Activated naive CD4-positive, alpha-beta T cell treated with anti-CD3 and anti-CD28 coated beads for 36 hours (primary cell): ENCODE measurements around the gene CDKN2AIPNL. TPM values are rescaled to one million over a fixed set of nuclear protein-coding genes. Genes with fewer than 3 reads are reported as not detected.
"Not testable (repeated sequence)": the region's sequence is repeated elsewhere in the genome, so short reads cannot be mapped to it uniquely, and the experiment has no call there.

Experiments
- CTCF ChIA-PET: fragments of 350-600 bp; sonication (Branson Sonifier 250); formaldehyde crosslinking; loops from one replicate; lab custom pipeline; 2021; ENCODE audit warnings: antibody characterized with exemption; lab: Charles Lee
- DNase-seq: peaks from one replicate; pipeline ENCODE4 v3.0.0-alpha.2; 2020
- H3K27ac Mint-ChIP-seq: one replicate; pipeline ENCODE4 v1.8.0; 2021; ENCODE audit warnings: mild to moderate bottlenecking, mixed read lengths
- H3K27me3 Mint-ChIP-seq: one replicate; pipeline ENCODE4 v1.8.0; 2021; ENCODE audit warnings: low read depth, mixed read lengths
- H3K36me3 Mint-ChIP-seq: one replicate; pipeline ENCODE4 v1.8.0; 2021; ENCODE audit warnings: low read depth, mixed read lengths
- H3K4me1 Mint-ChIP-seq: one replicate; pipeline ENCODE4 v1.8.0; 2021; ENCODE audit warnings: low read depth, mixed read lengths
- H3K4me3 Mint-ChIP-seq: one replicate; pipeline ENCODE4 v1.8.0; 2021; ENCODE audit warnings: mild to moderate bottlenecking, moderate library complexity, mixed read lengths
- H3K9me3 Mint-ChIP-seq: one replicate; pipeline ENCODE4 v1.8.0; 2021; ENCODE audit warnings: mixed read lengths
- intact Hi-C: fragments of 100-400 bp; cut with micrococcal nuclease; formaldehyde crosslinking; loops from one replicate; pipeline ENCODE4 v1.15.1; 2023
- total RNA-seq, 2 experiments: library from RNA; stranded (reverse); gene quantifications; one replicate each; pipeline ENCODE4 v1.2.3, GENCODE V29; 2021

The CDKN2AIPNL gene
- total RNA-seq, 2 experiments from 2014 or later = 31.1 to 31.5 TPM

DNA sequence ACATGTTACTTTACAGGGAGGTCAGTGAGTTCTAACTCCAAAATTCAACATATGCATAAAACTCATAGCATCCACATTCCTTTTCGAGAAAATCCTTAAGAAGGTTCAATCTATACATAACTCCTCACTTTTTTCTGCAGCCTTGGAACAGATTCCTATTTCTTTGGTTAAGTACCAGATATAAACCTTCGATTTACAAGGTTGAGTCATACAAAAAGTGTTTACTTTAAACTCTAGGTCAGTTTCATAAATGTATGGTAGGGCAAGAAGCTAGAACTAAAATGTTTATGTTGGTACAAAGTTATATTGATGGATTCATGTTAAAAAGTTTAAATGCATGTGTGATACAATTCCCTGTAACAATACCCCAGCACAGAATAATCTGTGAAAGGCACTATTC is 19.4 kb downstream of the CDKN2AIPNL start:
- intact Hi-C loops = no loop called here
- H3K9me3 Mint-ChIP-seq = no peaks in the 10 kb centered on the region
- CTCF ChIA-PET = interaction anchor here (0.6 to 1.3 kb wide), 4 partner anchors 11 to 89 kb away, joined by 3 to 5 read pairs (median 4); no protein-coding TSS in a partner anchor
- H3K4me1 Mint-ChIP-seq = no peaks in the 10 kb centered on the region
- no peaks in the 10 kb centered on the region for H3K27me3 Mint-ChIP-seq
- H3K27ac Mint-ChIP-seq = no peak overlapping the region
- H3K4me3 Mint-ChIP-seq = no peak overlapping the region
- no peak for DNase-seq
- H3K36me3 Mint-ChIP-seq = peaks cover 33% of the 10 kb centered on the region

DNA sequence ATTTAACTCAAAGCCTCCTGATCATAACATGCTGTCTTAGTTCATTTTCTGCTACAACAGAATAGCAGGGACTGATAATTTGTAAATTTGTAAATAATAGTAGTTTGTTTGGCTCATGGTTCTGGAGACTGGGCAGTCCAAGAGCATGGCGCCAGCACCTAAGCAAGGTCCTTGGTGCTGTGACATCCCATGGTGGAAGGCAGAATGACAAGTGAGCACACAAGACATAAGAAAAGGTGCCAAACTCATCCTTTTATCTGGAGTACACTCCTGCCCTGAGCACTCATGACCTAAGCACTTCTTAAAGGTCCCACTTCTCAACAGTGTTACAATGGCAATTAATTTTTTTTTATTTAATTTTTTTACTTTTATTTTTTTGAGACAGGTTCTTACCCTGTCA is 24.2 kb downstream of the CDKN2AIPNL start:
- CTCF ChIA-PET = no interaction called here
- peaks cover 19% of the 10 kb centered on the region for H3K4me1 Mint-ChIP-seq
- H3K36me3 Mint-ChIP-seq = peaks cover 41% of the 10 kb centered on the region
- intact Hi-C loops = no loop called here
- no peaks in the 10 kb centered on the region for H3K9me3 Mint-ChIP-seq
- no peaks in the 10 kb centered on the region for H3K27me3 Mint-ChIP-seq
- no peak overlapping the region for H3K4me3 Mint-ChIP-seq
- DNase-seq = no peak
- H3K27ac Mint-ChIP-seq = no peak overlapping the region

GRCh38 chr5:134383980-134384697 is 27.5 kb downstream of the CDKN2AIPNL start:
- no peaks in the 10 kb centered on the region for H3K9me3 Mint-ChIP-seq
- H3K4me3 Mint-ChIP-seq = peak overlapping the region; percentile 28
- peaks cover 34% of the 10 kb centered on the region for H3K4me1 Mint-ChIP-seq
- DNase-seq = no peak
- intact Hi-C loops = loop anchor here (1.0 kb wide), 1 partner anchor 13 kb away; the partner anchor contains the start of gene UBE2B
- H3K27me3 Mint-ChIP-seq = no peaks in the 10 kb centered on the region
- peak overlapping the region; percentile 88 for H3K27ac Mint-ChIP-seq
- CTCF ChIA-PET = interaction anchor here (0.6 to 2.0 kb wide), 8 partner anchors 12 to 208 kb away, joined by 3 to 9 read pairs (median 4); partner anchors contain the start of genes CDKL3, CDKN2AIPNL and UBE2B
- peaks cover 40% of the 10 kb centered on the region for H3K36me3 Mint-ChIP-seq

- H3K4me3 Mint-ChIP-seq, H3K9me3 Mint-ChIP-seq, H3K27ac Mint-ChIP-seq, intact Hi-C loops, H3K27me3 Mint-ChIP-seq, DNase-seq: not testable (repeated sequence)
- Mint-ChIP-seq H3K36me3 (peaks cover 38% of the 10 kb centered on the region), H3K4me1 (peaks cover 50% of the 10 kb centered on the region)
- CTCF ChIA-PET = interaction anchor here (0.8 to 1.2 kb wide), 2 partner anchors 10 to 92 kb away, joined by 3 read pairs; no protein-coding TSS in a partner anchor
Observed at GRCh38 chr5:134382204-134382603, 29.5 kb downstream of the CDKN2AIPNL start.

GRCh38 chr5:134380346-134380745 is 31.3 kb downstream of the CDKN2AIPNL start:
- H3K9me3 Mint-ChIP-seq = no peaks in the 10 kb centered on the region
- peaks cover 58% of the 10 kb centered on the region for H3K4me1 Mint-ChIP-seq
- peak overlapping the region; percentile 24 for H3K4me3 Mint-ChIP-seq
- no peak for DNase-seq
- H3K36me3 Mint-ChIP-seq = peaks cover 39% of the 10 kb centered on the region
- intact Hi-C loops = no loop called here
- CTCF ChIA-PET = no interaction called here
- H3K27me3 Mint-ChIP-seq = no peaks in the 10 kb centered on the region
- peak overlapping the region; percentile 51 for H3K27ac Mint-ChIP-seq

- CTCF ChIA-PET = interaction anchor here (0.6 to 1.4 kb wide), 2 partner anchors 204 to 302 kb away, joined by 4 to 5 read pairs; no protein-coding TSS in a partner anchor
- Mint-ChIP-seq H3K4me1 (peaks cover 63% of the 10 kb centered on the region), H3K9me3 (no peaks in the 10 kb centered on the region), H3K27me3 (no peaks in the 10 kb centered on the region), H3K27ac (peak overlapping the region; percentile 41), H3K36me3 (peaks cover 33% of the 10 kb centered on the region), H3K4me3 (no peak overlapping the region)
- intact Hi-C loops = loop anchor here (5.0 to 10.0 kb wide), 3 partner anchors 258 to 471 kb away; partner anchors contain the start of genes C5orf24 and SAR1B
- DNase-seq = peak; percentile 46
Observed at GRCh38 chr5:134374232-134374631, 37.4 kb downstream of the CDKN2AIPNL start.

DNA sequence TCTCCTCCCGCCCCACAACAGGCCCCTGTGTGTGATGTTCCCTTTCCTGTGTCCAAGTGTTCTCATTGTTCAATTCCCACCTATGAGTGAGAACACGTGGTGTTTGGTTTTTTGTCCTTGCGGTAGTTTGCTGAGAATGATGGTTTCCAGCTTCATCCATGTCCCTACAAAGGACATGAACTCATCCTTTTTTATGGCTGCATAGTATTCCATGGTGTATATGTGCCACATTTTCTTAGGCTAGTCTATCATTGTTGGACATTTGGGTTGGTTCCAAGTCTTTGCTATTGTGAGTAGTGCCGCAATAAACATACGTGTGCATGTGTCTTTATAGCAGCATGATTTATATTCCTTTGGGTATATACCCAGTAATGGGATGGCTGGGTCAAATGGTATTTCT is 38.0 kb downstream of the CDKN2AIPNL start:
- H3K9me3 Mint-ChIP-seq, DNase-seq, H3K27me3 Mint-ChIP-seq, CTCF ChIA-PET, H3K27ac Mint-ChIP-seq: not testable (repeated sequence)
- H3K36me3 Mint-ChIP-seq = peaks cover 28% of the 10 kb centered on the region
- peaks cover 57% of the 10 kb centered on the region for H3K4me1 Mint-ChIP-seq
- intact Hi-C loops = loop anchor here (5.0 to 10.0 kb wide), 3 partner anchors 259 to 471 kb away; partner anchors contain the start of genes C5orf24 and SAR1B
- peak overlapping the region; percentile 60 for H3K4me3 Mint-ChIP-seq

- H3K9me3 Mint-ChIP-seq = peaks cover 1% of the 10 kb centered on the region
- DNase-seq = peak; percentile 67
- intact Hi-C loops = loop anchor here (1.0 to 10.0 kb wide), 12 partner anchors 12 to 532 kb away; partner anchors contain the start of genes C5orf24, CDKN2AIPNL, JADE2 and PPP2CA
- H3K27me3 Mint-ChIP-seq = no peaks in the 10 kb centered on the region
- CTCF ChIA-PET = interaction anchor here (0.8 to 2.0 kb wide), 7 partner anchors 12 to 215 kb away, joined by 3 to 9 read pairs (median 5); partner anchors contain the start of gene CDKN2AIPNL
- peak overlapping the region; percentile 98 for H3K4me3 Mint-ChIP-seq
- peak overlapping the region; percentile 99 for H3K27ac Mint-ChIP-seq
- H3K4me1 Mint-ChIP-seq = peaks cover 53% of the 10 kb centered on the region
- H3K36me3 Mint-ChIP-seq = peaks cover 27% of the 10 kb centered on the region
Observed at GRCh38 chr5:134371834-134372340, 39.8 kb downstream of the CDKN2AIPNL start.

- Mint-ChIP-seq H3K9me3 (peaks cover 1% of the 10 kb centered on the region), H3K36me3 (peaks cover 26% of the 10 kb centered on the region), H3K4me3 (peak within 1 kb of the TSS; percentile 98), H3K4me1 (peaks cover 58% of the 10 kb centered on the region), H3K27me3 (no peaks in the 10 kb centered on the region), H3K27ac (peak within 1 kb of the TSS; percentile 99)
- intact Hi-C loops = loop anchor here (1.0 to 10.0 kb wide), 14 partner anchors 13 to 533 kb away; partner anchors contain the start of genes C5orf24, CAMLG, CDKN2AIPNL and JADE2
- CTCF ChIA-PET = interaction anchor here (0.8 to 2.2 kb wide), 9 partner anchors 13 to 216 kb away, joined by 3 to 9 read pairs (median 5); partner anchors contain the start of gene CDKN2AIPNL
- DNase-seq = peak; percentile 99
Observed at GRCh38 chr5:134370871-134371833, 40.5 kb downstream of the CDKN2AIPNL start, which contains the start of gene UBE2B. UBE2B (plus strand) TSS chr5:134371569; CDS start chr5:134371596, 27 bp downstream.

GRCh38 chr5:134370311-134370870 is 41.3 kb downstream of the CDKN2AIPNL start:
- peaks cover 58% of the 10 kb centered on the region for H3K4me1 Mint-ChIP-seq
- CTCF ChIA-PET = interaction anchor here (0.9 to 2.2 kb wide), 4 partner anchors 41 to 217 kb away, joined by 3 to 8 read pairs (median 6); partner anchors contain the start of gene CDKN2AIPNL
- peak overlapping the region; percentile 98 for H3K4me3 Mint-ChIP-seq
- intact Hi-C loops = loop anchor here (1.0 to 10.0 kb wide), 6 partner anchors 216 to 505 kb away; partner anchors contain the start of genes C5orf24, CAMLG and SAR1B
- peak overlapping the region; percentile 99 for H3K27ac Mint-ChIP-seq
- no peaks in the 10 kb centered on the region for H3K27me3 Mint-ChIP-seq
- H3K36me3 Mint-ChIP-seq = peaks cover 23% of the 10 kb centered on the region
- peak; percentile 22 for DNase-seq
- H3K9me3 Mint-ChIP-seq = peaks cover 1% of the 10 kb centered on the region

DNA sequence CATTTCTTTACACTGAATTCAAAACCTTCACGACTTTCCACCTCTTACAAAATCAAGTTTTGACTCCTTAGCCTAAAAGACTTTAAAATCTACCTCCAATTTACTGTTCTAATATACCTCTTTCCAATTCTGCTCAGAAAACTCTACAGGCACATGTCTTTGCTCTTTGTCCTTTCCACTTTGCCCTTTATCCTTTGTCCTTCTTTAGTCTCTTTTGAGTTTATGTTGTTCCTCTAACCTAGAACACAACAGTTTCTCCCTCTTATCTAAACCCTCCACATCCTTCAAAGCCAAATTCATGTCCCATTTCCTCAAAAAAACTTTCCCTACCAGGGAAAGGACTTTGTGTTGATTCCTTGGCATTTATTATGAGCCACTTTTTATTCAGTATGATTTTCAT is 46.1 kb downstream of the CDKN2AIPNL start:
- Mint-ChIP-seq H3K4me1 (peaks cover 32% of the 10 kb centered on the region), H3K4me3 (no peak overlapping the region), H3K36me3 (peaks cover 4% of the 10 kb centered on the region), H3K9me3 (peaks cover 1% of the 10 kb centered on the region), H3K27ac (no peak overlapping the region), H3K27me3 (no peaks in the 10 kb centered on the region)
- no peak for DNase-seq
- intact Hi-C loops = no loop called here
- CTCF ChIA-PET = no interaction called here
